Fibroblast of lung (primary cell): Measurements from ENCODE around the gene WSB1. TPM values are rescaled to one million over a fixed set of nuclear protein-coding genes. Genes with fewer than 3 reads are reported as not detected.

ENCODE experiments used
- DNase-seq, 2 donors: peaks; one replicate each; pipeline versions ENCODE4 v3.0.0 to v3.0.0-alpha.2; 2010; ENCODE audit warnings: low read depth in 2 of 2
- H2AFZ ChIP-seq: 2 replicates; pipeline ENCODE4 v1.5.1; 2012; ENCODE audit warnings: low read length, control low read depth, inconsistent platforms
- H3K27ac ChIP-seq: 2 replicates; pipeline ENCODE4 v1.5.1; 2011; ENCODE audit warnings: low read length, control low read depth; ENCODE audit not compliant: insufficient read depth
- H3K27me3 ChIP-seq: 2 replicates; pipeline ENCODE4 v1.5.1; 2011; ENCODE audit warnings: mild to moderate bottlenecking, low read length; ENCODE audit not compliant: control insufficient read depth, insufficient read depth
- H3K36me3 ChIP-seq: 2 replicates; pipeline ENCODE4 v1.5.1; 2011; ENCODE audit warnings: low read length; ENCODE audit not compliant: control insufficient read depth, insufficient read depth
- H3K4me1 ChIP-seq: 2 replicates; pipeline ENCODE4 v1.5.1; 2011; ENCODE audit warnings: low read length; ENCODE audit not compliant: control insufficient read depth, insufficient read depth; ENCODE audit errors: extremely low read depth
- H3K4me2 ChIP-seq: 2 replicates; pipeline ENCODE4 v1.5.1; 2011; ENCODE audit warnings: low read length, control low read depth; ENCODE audit not compliant: insufficient read depth; ENCODE audit errors: extremely low read depth
- H3K4me3 ChIP-seq, 4 experiments: fragments of 200-600 bp in 1 of 4; sonication (generic) in 1 of 4; replicated peaks in 1 of 4; 2 replicates each; pipeline ENCODE4 v1.5.1; 2011 to 2016; ENCODE audit warnings: low read length in 4 of 4, low read depth in 3 of 4, mild to moderate bottlenecking in 3 of 4, control low read depth in 2 of 4, inconsistent platforms in 1 of 4, mixed read lengths in 1 of 4; ENCODE audit not compliant: insufficient read depth in 1 of 4; ENCODE audit errors: control extremely low read depth in 1 of 4
- H3K79me2 ChIP-seq: 2 replicates; pipeline ENCODE4 v1.5.1; 2012; ENCODE audit warnings: mild to moderate bottlenecking, low read length, inconsistent platforms; ENCODE audit not compliant: control insufficient read depth, insufficient read depth
- H3K9ac ChIP-seq: 2 replicates; pipeline ENCODE4 v1.5.1; 2011; ENCODE audit warnings: mild to moderate bottlenecking, low read length, control low read depth; ENCODE audit not compliant: insufficient read depth
- H3K9me3 ChIP-seq: 2 replicates; pipeline ENCODE4 v1.5.1; 2012; ENCODE audit warnings: low read depth, low read length; ENCODE audit not compliant: control insufficient read depth, insufficient read depth
- H4K20me1 ChIP-seq: 2 replicates; pipeline ENCODE4 v1.5.1; 2011; ENCODE audit warnings: low read length; ENCODE audit not compliant: control insufficient read depth, insufficient read depth; ENCODE audit errors: extremely low read depth
- CTCF ChIP-seq, 2 donors: IDR thresholded peaks in 1 of 2; conservative IDR thresholded peaks in 1 of 2; 1 replicate in 1 of 2; 2 replicates in 1 of 2; pipeline ENCODE4 v1.5.1; 2011 to 2012; ENCODE audit warnings: low read length in 2 of 2, control low read depth in 1 of 2, inconsistent platforms in 1 of 2, low read depth in 1 of 2, mild to moderate bottlenecking in 1 of 2
- EZH2 ChIP-seq: IDR thresholded peaks from 2 replicates; pipeline ENCODE4 v1.5.1; 2012; ENCODE audit warnings: low read length, control low read depth, mild to moderate bottlenecking; ENCODE audit errors: missing control alignments
- polyA plus RNA-seq, 2 donors: library from polyadenylated mRNA; depleted of rRNA in 1 of 2; stranded (reverse) in 1 of 2; unstranded in 1 of 2; fragments of >200 nt; gene quantifications; 2 replicates each; pipeline ENCODE4 v1.2.1, GENCODE V29; 2011 to 2012; ENCODE audit warnings: missing spikeins in 1 of 2
- total RNA-seq: library from RNA; depleted of rRNA; stranded (reverse); fragments of >200 nt; gene quantifications from 2 replicates; pipeline ENCODE4 v1.2.1, GENCODE V29; 2014

WSB1 gene
- total and polyA plus RNA-seq, 2 donors (not counting 1 experiment from before 2014, with no cell fraction given), result 96.3 to 139 TPM

GRCh38 chr17:27280527-27280926 is 13.4 kb upstream of the WSB1 start:
- H3K4me2 ChIP-seq, result no peak overlapping the region
- no peaks in the 10 kb centered on the region for H3K36me3 ChIP-seq
- TF ChIP-seq EZH2, result no peak
- no peak for TF ChIP-seq CTCF (conservative IDR thresholded peaks at IDR 0.05 in 1 of 2, IDR thresholded peaks at IDR 0.05 in 1 of 2; ENCODE audit: low read depth in 1 of 2, low read length in 2 of 2)
- H3K4me3 ChIP-seq, result no peak overlapping the region
- no peaks in the 10 kb centered on the region for H4K20me1 ChIP-seq
- no peak overlapping the region for H3K27ac ChIP-seq
- DNase-seq, result no peak
- peaks cover 8% of the 10 kb centered on the region for H3K27me3 ChIP-seq
- H3K9me3 ChIP-seq, result no peaks in the 10 kb centered on the region
- H2AFZ ChIP-seq, result no peak overlapping the region
- H3K79me2 ChIP-seq, result no peaks in the 10 kb centered on the region
- no peak overlapping the region for H3K9ac ChIP-seq
- H3K4me1 ChIP-seq, result no peaks in the 10 kb centered on the region

- Histone ChIP-seq H3K4me3 (no peak overlapping the region), H3K36me3 (no peaks in the 10 kb centered on the region), H3K27ac (no peak overlapping the region)
These were observed 12.5 kb upstream of the WSB1 start for GRCh38 chr17:27281438-27281837.

GRCh38 chr17:27282054-27282551 is 11.8 kb upstream of the WSB1 start:
- Histone ChIP-seq H3K27me3 (peaks cover 8% of the 10 kb centered on the region), H3K9me3 (no peaks in the 10 kb centered on the region), H3K4me2 (no peak overlapping the region), H2AFZ (no peak overlapping the region), H3K4me3 (no peak overlapping the region), H3K4me1 (no peaks in the 10 kb centered on the region), H3K9ac (no peak overlapping the region), H3K27ac (no peak overlapping the region), H3K79me2 (no peaks in the 10 kb centered on the region), H4K20me1 (no peaks in the 10 kb centered on the region), H3K36me3 (no peaks in the 10 kb centered on the region)
- TF ChIP-seq EZH2, result no peak
- no peak for TF ChIP-seq CTCF (conservative IDR thresholded peaks at IDR 0.05 in 1 of 2, IDR thresholded peaks at IDR 0.05 in 1 of 2; ENCODE audit: low read depth in 1 of 2, low read length in 2 of 2)
- DNase-seq, result peak; percentile 36 to 82

More at GRCh38 chr17:27281438-27281837, 12.5 kb upstream of the WSB1 start:
- Histone ChIP-seq H3K79me2 (no peaks in the 10 kb centered on the region), H3K9ac (no peak overlapping the region), H3K27me3 (peaks cover 8% of the 10 kb centered on the region), H4K20me1 (no peaks in the 10 kb centered on the region), H3K4me2 (no peak overlapping the region), H2AFZ (no peak overlapping the region), H3K4me1 (no peaks in the 10 kb centered on the region), H3K9me3 (no peaks in the 10 kb centered on the region)
- TF ChIP-seq EZH2, result no peak
- TF ChIP-seq CTCF (conservative IDR thresholded peaks at IDR 0.05 in 1 of 2, IDR thresholded peaks at IDR 0.05 in 1 of 2; ENCODE audit: low read depth in 1 of 2, low read length in 2 of 2), result no peak
- DNase-seq, result no peak
